HG03342 (cell line): ENCODE data around the gene KCNK16.

ENCODE experiments used
- ATAC-seq: cut with Tn5 transposase; IDR thresholded peaks from one replicate; pipeline ENCODE4 v1.9.1; 2021; ENCODE audit warnings: mild to moderate bottlenecking, moderate library complexity; ENCODE audit not compliant: unreplicated experiment

Gene KCNK16

GRCh38 chr6:39342692-39343395, 20.3 kb upstream of the KCNK16 start:
- no peak for ATAC-seq

- ATAC-seq, result no peak
Observed at GRCh38 chr6:39341937-39342336, 19.4 kb upstream of the KCNK16 start.

- no peak for ATAC-seq
Observed at GRCh38 chr6:39341352-39341751, 18.9 kb upstream of the KCNK16 start.

- no peak for ATAC-seq
Observed at GRCh38 chr6:39339868-39340550, 17.5 kb upstream of the KCNK16 start.

- ATAC-seq, result no peak
Observed at GRCh38 chr6:39339096-39339867, 16.8 kb upstream of the KCNK16 start.

GRCh38 chr6:39338397-39338796, 15.9 kb upstream of the KCNK16 start:
- no peak for ATAC-seq

- ATAC-seq, result no peak
Observed at GRCh38 chr6:39335780-39336545, 13.5 kb upstream of the KCNK16 start.

GRCh38 chr6:39333644-39334438, 11.3 kb upstream of the KCNK16 start:
- ATAC-seq, result no peak

GRCh38 chr6:39330476-39330875, 8.0 kb upstream of the KCNK16 start:
- no peak for ATAC-seq

- ATAC-seq, result peak; percentile 81
Observed at GRCh38 chr6:39330057-39330456, 7.6 kb upstream of the KCNK16 start.

- no peak for ATAC-seq
Observed at GRCh38 chr6:39328066-39328465, 5.6 kb upstream of the KCNK16 start.

- no peak for ATAC-seq
Observed at GRCh38 chr6:39327507-39327906, 5.0 kb upstream of the KCNK16 start.

GRCh38 chr6:39321761-39322160, 741 bp downstream of the KCNK16 start:
- no peak for ATAC-seq

- no peak for ATAC-seq
Observed at GRCh38 chr6:39320363-39320984, 2.0 kb downstream of the KCNK16 start.

GRCh38 chr6:39319621-39320362, 2.7 kb downstream of the KCNK16 start:
- ATAC-seq, result no peak

- ATAC-seq, result no peak
Observed at GRCh38 chr6:39317256-39317655, 5.2 kb downstream of the KCNK16 start.

GRCh38 chr6:39314273-39314795, 8.2 kb downstream of the KCNK16 start, which contains the start of gene KCNK17:
Gene KCNK17, minus strand, starts transcription at chr6:39314419. Its CDS starts 99 bp downstream, at chr6:39314320.
- ATAC-seq, result no peak

- no peak for ATAC-seq
Observed at GRCh38 chr6:39313526-39314272, 8.8 kb downstream of the KCNK16 start.
